ENCODE measurements around the gene TMEM132C.

The TMEM132C gene

GRCh38 chr12:128338386-128339125 lies 71.6 kb downstream of the TMEM132C start:
- Mint-ChIP-seq H3K9me3 (peaks cover 2% of the 10 kb centered on the region), H3K4me1 (no peaks in the 10 kb centered on the region), H3K27me3 (no peaks in the 10 kb centered on the region), H3K4me3 (no peak overlapping the region), H3K36me3 (no peaks in the 10 kb centered on the region), H3K27ac (no peak overlapping the region)
- ATAC-seq (ENCODE audit: low read depth), result no peak
- no peak for DNase-seq (ENCODE audit: low spot score in 2 of 2)

- DNase-seq (ENCODE audit: low spot score in 2 of 2), result no peak
- no peaks in the 10 kb centered on the region for H3K4me1 Mint-ChIP-seq
These were observed 72.2 kb downstream of the TMEM132C start for GRCh38 chr12:128339126-128339520.

DNA sequence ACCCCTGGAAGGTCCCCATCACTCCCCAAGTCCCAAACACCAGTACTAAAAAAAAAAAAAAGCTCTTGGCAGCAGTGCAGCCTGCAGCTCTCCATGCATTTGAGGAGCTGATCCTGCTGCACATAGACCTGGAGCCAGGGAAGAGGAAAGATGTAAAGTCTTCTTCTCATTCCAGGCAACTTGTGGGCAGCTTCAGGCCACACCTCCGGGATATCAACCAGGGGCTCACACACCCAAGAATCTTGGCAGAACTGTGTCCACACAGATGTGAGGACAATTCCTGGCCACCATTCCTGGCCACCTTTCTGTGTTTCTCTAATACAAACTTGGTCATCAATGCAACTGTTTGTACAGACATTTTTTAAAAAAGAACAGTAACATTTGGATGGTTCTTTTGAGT lies 72.7 kb downstream of the TMEM132C start:
- H3K4me3 Mint-ChIP-seq, result no peak overlapping the region
- H3K27me3 Mint-ChIP-seq, result no peaks in the 10 kb centered on the region
- H3K4me1 Mint-ChIP-seq, result no peaks in the 10 kb centered on the region
- H3K36me3 Mint-ChIP-seq, result no peaks in the 10 kb centered on the region
- no peak overlapping the region for H3K27ac Mint-ChIP-seq
- no peak for DNase-seq (ENCODE audit: low spot score in 2 of 2)
- no peak for ATAC-seq (ENCODE audit: low read depth)
- peaks cover 6% of the 10 kb centered on the region for H3K9me3 Mint-ChIP-seq

More at GRCh38 chr12:128339126-128339520, 72.2 kb downstream of the TMEM132C start:
- no peak overlapping the region for H3K27ac Mint-ChIP-seq
- peaks cover 2% of the 10 kb centered on the region for H3K9me3 Mint-ChIP-seq
- no peak overlapping the region for H3K4me3 Mint-ChIP-seq
- ATAC-seq (ENCODE audit: low read depth), result no peak
- no peaks in the 10 kb centered on the region for H3K36me3 Mint-ChIP-seq
- H3K27me3 Mint-ChIP-seq, result no peaks in the 10 kb centered on the region

- Mint-ChIP-seq H3K4me1 (no peaks in the 10 kb centered on the region), H3K36me3 (no peaks in the 10 kb centered on the region), H3K27ac (no peak overlapping the region), H3K9me3 (peaks cover 18% of the 10 kb centered on the region), H3K27me3 (peaks cover 6% of the 10 kb centered on the region), H3K4me3 (no peak overlapping the region)
- ATAC-seq (ENCODE audit: low read depth) (no peak), DNase-seq (ENCODE audit: low spot score in 2 of 2) (no peak)
These were observed 86.3 kb downstream of the TMEM132C start for GRCh38 chr12:128353301-128353700.

DNA sequence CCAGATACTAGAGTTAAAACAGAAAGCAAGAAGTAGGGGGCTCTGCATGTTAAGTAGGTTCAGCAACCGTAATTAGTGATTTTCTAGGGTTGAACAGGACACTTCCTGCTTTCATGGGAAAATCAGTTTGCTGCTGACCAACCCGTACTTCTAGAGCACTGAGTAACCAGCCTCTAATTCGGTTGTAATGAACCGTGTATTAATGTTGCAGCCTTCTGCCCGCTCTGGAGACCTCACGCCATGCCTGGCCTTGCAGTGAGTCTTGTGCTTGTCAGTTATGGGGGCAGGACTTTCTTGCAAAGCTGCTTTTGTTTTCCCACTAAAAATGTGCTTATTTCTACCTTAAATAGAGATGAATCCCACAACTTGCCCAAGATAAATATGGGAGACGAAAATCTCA lies 89.6 kb downstream of the TMEM132C start:
- peaks cover 7% of the 10 kb centered on the region for H3K27me3 Mint-ChIP-seq

GRCh38 chr12:128361400-128361995 lies 94.5 kb downstream of the TMEM132C start:
- peaks cover 2% of the 10 kb centered on the region for H3K4me1 Mint-ChIP-seq
- ATAC-seq (ENCODE audit: low read depth), result no peak
- H3K27me3 Mint-ChIP-seq, result peaks cover 14% of the 10 kb centered on the region
- peaks cover 2% of the 10 kb centered on the region for H3K9me3 Mint-ChIP-seq
- no peak overlapping the region for H3K4me3 Mint-ChIP-seq
- H3K36me3 Mint-ChIP-seq, result no peaks in the 10 kb centered on the region
- DNase-seq (ENCODE audit: low spot score in 2 of 2), result no peak
- H3K27ac Mint-ChIP-seq, result no peak overlapping the region

More for the DNA sequence above, 89.6 kb downstream of the TMEM132C start:
- H3K36me3 Mint-ChIP-seq, result no peaks in the 10 kb centered on the region
- no peak overlapping the region for H3K4me3 Mint-ChIP-seq
- no peak for ATAC-seq (ENCODE audit: low read depth)
- H3K27ac Mint-ChIP-seq, result no peak overlapping the region
- no peak for DNase-seq (ENCODE audit: low spot score in 2 of 2)
- no peaks in the 10 kb centered on the region for H3K4me1 Mint-ChIP-seq
- peaks cover 14% of the 10 kb centered on the region for H3K9me3 Mint-ChIP-seq

GRCh38 chr12:128365032-128365431 lies 98.1 kb downstream of the TMEM132C start:
- H3K9me3 Mint-ChIP-seq, result no peaks in the 10 kb centered on the region
- H3K27me3 Mint-ChIP-seq, result peaks cover 13% of the 10 kb centered on the region
- H3K4me3 Mint-ChIP-seq, result no peak overlapping the region
- H3K4me1 Mint-ChIP-seq, result peaks cover 2% of the 10 kb centered on the region
- H3K36me3 Mint-ChIP-seq, result no peaks in the 10 kb centered on the region
- H3K27ac Mint-ChIP-seq, result no peak overlapping the region
- ATAC-seq (ENCODE audit: low read depth), result no peak
- DNase-seq (ENCODE audit: low spot score in 2 of 2), result no peak

DNA sequence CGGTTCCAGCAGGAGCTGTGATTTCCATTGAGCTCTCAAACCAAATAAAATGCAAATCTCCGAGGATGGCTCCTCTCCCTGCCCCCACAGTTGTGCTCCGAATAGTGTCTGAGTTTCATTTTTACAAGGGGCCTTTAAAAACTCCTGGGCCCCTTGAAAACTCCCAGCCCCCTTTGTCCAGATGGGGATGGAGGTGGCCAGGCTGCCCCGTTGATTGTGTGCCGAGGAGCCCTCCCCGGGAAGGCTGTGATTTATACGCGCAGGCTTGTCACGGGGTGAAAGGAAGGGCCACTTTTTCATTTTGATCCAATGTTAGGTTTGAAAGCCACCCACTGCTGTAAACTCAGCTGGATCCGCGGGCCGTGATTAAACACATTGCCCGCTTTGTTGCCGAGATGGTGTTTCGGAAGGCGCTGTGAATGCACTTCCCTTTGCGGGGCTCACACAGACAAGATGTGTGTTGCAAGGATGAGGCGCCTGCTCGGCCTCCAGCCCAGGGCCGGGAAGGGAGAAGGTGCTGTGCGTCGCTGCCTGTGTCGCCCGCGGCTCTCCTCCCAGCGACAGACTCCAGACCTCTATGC lies 98.8 kb downstream of the TMEM132C start:
- no peak overlapping the region for H3K4me3 Mint-ChIP-seq

DNA sequence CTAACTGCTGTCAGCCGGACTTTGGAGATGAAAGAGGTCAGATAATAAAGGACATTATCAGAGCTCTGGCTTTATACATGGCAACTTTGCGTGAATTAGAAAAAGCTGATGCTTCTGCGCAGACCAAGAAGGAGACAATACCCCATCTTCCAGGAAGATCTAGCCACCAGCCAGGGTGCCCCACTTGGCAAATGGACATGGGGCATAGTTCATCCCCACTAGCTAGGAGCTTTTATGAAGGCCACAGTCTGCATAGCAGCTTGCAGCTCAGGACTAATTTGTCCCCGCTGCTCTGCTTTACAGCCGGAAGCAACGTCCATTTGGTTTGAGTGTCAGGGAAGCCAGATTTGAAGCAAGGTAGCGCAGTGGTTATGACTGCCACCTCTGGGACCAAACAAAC lies 101.0 kb downstream of the TMEM132C start:
- DNase-seq (ENCODE audit: low spot score in 2 of 2) (no peak), ATAC-seq (ENCODE audit: low read depth) (no peak)
- Mint-ChIP-seq H3K4me3 (no peak overlapping the region), H3K27ac (no peak overlapping the region), H3K27me3 (peaks cover 13% of the 10 kb centered on the region), H3K4me1 (peaks cover 2% of the 10 kb centered on the region), H3K36me3 (no peaks in the 10 kb centered on the region), H3K9me3 (peaks cover 2% of the 10 kb centered on the region)

More for the DNA sequence above, 98.8 kb downstream of the TMEM132C start:
- Mint-ChIP-seq H3K27ac (no peak overlapping the region), H3K36me3 (no peaks in the 10 kb centered on the region), H3K27me3 (peaks cover 13% of the 10 kb centered on the region), H3K4me1 (peaks cover 2% of the 10 kb centered on the region), H3K9me3 (peaks cover 2% of the 10 kb centered on the region)
- ATAC-seq (ENCODE audit: low read depth) (no peak), DNase-seq (ENCODE audit: low spot score in 2 of 2) (no peak)

DNA sequence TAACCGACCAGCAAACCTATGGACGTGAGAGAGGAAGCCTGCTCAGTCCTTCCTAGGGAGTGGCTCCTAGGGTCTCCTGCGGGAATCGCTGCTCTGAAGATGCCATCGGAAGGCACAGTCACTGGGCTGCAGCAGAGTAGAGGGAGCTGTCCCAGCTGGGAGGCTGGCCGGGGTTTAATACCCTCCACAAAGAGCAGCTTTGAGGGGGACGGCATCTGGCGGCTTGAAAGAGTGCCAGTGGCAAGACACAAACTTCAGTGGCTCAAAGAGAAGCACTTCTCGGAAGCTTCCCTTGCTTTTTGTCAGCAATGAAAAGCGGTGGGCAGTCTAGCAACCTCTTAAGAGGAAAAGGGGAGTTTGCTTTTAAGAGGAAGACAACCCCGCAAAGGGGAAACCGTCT lies 114.6 kb downstream of the TMEM132C start:
- Mint-ChIP-seq H3K4me3 (no peak overlapping the region), H3K36me3 (no peaks in the 10 kb centered on the region), H3K9me3 (peaks cover 3% of the 10 kb centered on the region), H3K4me1 (no peaks in the 10 kb centered on the region), H3K27ac (no peak overlapping the region), H3K27me3 (peaks cover 3% of the 10 kb centered on the region)
- DNase-seq (ENCODE audit: low spot score in 2 of 2), result no peak
- no peak for ATAC-seq (ENCODE audit: low read depth)

DNA sequence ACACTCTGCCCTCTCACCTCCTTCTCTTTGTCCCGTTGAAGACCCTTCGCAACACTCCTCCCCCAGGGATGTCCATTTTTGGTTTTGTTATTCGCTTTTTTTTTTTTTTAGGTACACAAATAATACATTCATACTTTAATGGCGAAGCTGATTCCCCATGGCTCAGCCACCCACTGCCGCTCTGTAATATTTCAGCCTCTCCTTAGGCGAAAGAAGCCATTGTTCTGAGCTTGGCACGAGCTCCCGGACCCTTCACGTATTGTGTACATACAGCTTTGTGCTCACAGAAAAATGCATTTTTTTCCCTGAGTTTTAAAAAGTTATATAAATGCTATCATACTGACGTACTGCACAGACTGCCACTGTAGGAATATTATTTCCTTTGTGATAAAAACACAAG lies 115.0 kb downstream of the TMEM132C start:
- H3K36me3 Mint-ChIP-seq, result no peaks in the 10 kb centered on the region
- ATAC-seq (ENCODE audit: low read depth) (no peak), DNase-seq (ENCODE audit: low spot score in 2 of 2) (no peak)
- peaks cover 3% of the 10 kb centered on the region for H3K9me3 Mint-ChIP-seq
- H3K27me3 Mint-ChIP-seq, result peaks cover 4% of the 10 kb centered on the region
- H3K4me1 Mint-ChIP-seq, result no peaks in the 10 kb centered on the region
- no peak overlapping the region for H3K27ac Mint-ChIP-seq
- no peak overlapping the region for H3K4me3 Mint-ChIP-seq

GRCh38 chr12:128382946-128383345 lies 116.0 kb downstream of the TMEM132C start:
- peaks cover 2% of the 10 kb centered on the region for H3K9me3 Mint-ChIP-seq
- no peaks in the 10 kb centered on the region for H3K36me3 Mint-ChIP-seq
- H3K27me3 Mint-ChIP-seq, result peaks cover 4% of the 10 kb centered on the region
- H3K27ac Mint-ChIP-seq, result no peak overlapping the region
- no peak for DNase-seq (ENCODE audit: low spot score in 2 of 2)
- H3K4me3 Mint-ChIP-seq, result no peak overlapping the region
- no peaks in the 10 kb centered on the region for H3K4me1 Mint-ChIP-seq
- no peak for ATAC-seq (ENCODE audit: low read depth)

DNA sequence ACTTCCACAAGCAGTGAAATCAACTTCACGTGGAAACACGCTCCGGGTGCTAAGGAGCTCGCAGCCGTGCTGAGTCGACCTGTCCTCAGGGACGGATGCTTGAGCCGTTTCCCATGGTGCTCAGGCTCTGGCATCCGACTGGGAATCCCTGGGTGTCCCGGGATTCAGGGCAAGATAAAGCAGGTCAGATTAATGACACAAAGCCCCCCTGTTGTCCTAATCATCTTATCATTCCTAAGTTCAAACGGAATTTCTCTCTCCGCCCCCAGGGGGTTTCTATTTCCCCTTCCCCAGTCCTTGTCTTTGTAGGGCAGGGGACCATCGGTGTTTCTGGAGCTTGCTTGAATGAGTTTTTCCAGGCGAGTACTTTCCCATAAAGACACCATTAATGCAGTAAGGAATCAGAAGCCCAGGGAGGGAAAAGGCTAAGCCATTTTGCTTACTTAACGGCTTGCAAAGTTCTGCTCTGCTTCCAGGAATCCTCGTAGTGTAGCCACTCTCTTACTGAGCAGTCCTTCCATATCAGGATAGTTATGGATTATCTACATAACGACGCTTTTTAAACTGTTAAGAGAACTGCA lies 116.5 kb downstream of the TMEM132C start:
- Mint-ChIP-seq H3K9me3 (peaks cover 3% of the 10 kb centered on the region), H3K36me3 (no peaks in the 10 kb centered on the region), H3K4me1 (no peaks in the 10 kb centered on the region), H3K4me3 (no peak overlapping the region), H3K27ac (no peak overlapping the region), H3K27me3 (peaks cover 6% of the 10 kb centered on the region)
- DNase-seq (ENCODE audit: low spot score in 2 of 2) (no peak), ATAC-seq (ENCODE audit: low read depth) (no peak)

GRCh38 chr12:128385736-128386135 lies 118.8 kb downstream of the TMEM132C start:
- peaks cover 8% of the 10 kb centered on the region for H3K27me3 Mint-ChIP-seq
- H3K27ac Mint-ChIP-seq, result no peak overlapping the region
- DNase-seq (ENCODE audit: low spot score in 2 of 2), result no peak
- no peak overlapping the region for H3K4me3 Mint-ChIP-seq
- ATAC-seq (ENCODE audit: low read depth), result no peak
- no peaks in the 10 kb centered on the region for H3K36me3 Mint-ChIP-seq
- H3K4me1 Mint-ChIP-seq, result no peaks in the 10 kb centered on the region
- peaks cover 3% of the 10 kb centered on the region for H3K9me3 Mint-ChIP-seq
